ENCODE data around the gene TMEM119. TPM values are rescaled to one million over a fixed set of nuclear protein-coding genes. Genes with fewer than 3 reads are reported as not detected.

The TMEM119 gene
- total and polyA plus RNA-seq, 2 experiments from 2014 or later: 54.4 to 69.7 TPM

GRCh38 chr12:108635997-108636808 is 38.3 kb upstream of the TMEM119 start:
- Histone ChIP-seq H3K79me2 (no peaks in the 10 kb centered on the region), H4K20me1 (ENCODE audit: insufficient read depth, poor library complexity, severe bottlenecking) (no peaks in the 10 kb centered on the region), H3K27ac (no peak overlapping the region), H3K36me3 (replicated peaks; ENCODE audit: insufficient read depth, low read depth) (no peaks in the 10 kb centered on the region), H2AFZ (no peak overlapping the region), H3K4me2 (no peak overlapping the region), H3K9me3 (ENCODE audit: low read depth) (no peaks in the 10 kb centered on the region), H3K4me3 (no peak overlapping the region), H3K4me1 (ENCODE audit: insufficient read depth) (peaks cover 16% of the 10 kb centered on the region), H3K9me2 (replicated peaks; ENCODE audit: insufficient read depth) (no peaks in the 10 kb centered on the region), H3K27me3 (no peaks in the 10 kb centered on the region)
- TF ChIP-seq, protein P1, sequence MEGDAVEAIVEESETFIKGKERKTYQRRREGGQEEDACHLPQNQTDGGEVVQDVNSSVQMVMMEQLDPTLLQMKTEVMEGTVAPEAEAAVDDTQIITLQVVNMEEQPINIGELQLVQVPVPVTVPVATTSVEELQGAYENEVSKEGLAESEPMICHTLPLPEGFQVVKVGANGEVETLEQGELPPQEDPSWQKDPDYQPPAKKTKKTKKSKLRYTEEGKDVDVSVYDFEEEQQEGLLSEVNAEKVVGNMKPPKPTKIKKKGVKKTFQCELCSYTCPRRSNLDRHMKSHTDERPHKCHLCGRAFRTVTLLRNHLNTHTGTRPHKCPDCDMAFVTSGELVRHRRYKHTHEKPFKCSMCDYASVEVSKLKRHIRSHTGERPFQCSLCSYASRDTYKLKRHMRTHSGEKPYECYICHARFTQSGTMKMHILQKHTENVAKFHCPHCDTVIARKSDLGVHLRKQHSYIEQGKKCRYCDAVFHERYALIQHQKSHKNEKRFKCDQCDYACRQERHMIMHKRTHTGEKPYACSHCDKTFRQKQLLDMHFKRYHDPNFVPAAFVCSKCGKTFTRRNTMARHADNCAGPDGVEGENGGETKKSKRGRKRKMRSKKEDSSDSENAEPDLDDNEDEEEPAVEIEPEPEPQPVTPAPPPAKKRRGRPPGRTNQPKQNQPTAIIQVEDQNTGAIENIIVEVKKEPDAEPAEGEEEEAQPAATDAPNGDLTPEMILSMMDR (IDR thresholded peaks at IDR 0.05; ENCODE audit: poor library complexity): no peak
- TF ChIP-seq EZH2 (IDR thresholded peaks at IDR 0.05; ENCODE audit: borderline replicate concordance): no peak
- TF ChIP-seq EZH2phosphoT487 (IDR thresholded peaks at IDR 0.05; ENCODE audit: low read depth, severe bottlenecking, unreplicated experiment): no peak
- DNase-seq (ENCODE audit: low spot score): no peak
- WGBS (ENCODE audit: low lambda C conversion rate, missing lambda C conversion rate): 90% methylated on average over 6 of the region's 6 CpGs

GRCh38 chr12:108635201-108635996 is 37.5 kb upstream of the TMEM119 start:
- Histone ChIP-seq H4K20me1 (ENCODE audit: insufficient read depth, poor library complexity, severe bottlenecking) (no peaks in the 10 kb centered on the region), H3K9me2 (replicated peaks; ENCODE audit: insufficient read depth) (no peaks in the 10 kb centered on the region), H3K9me3 (ENCODE audit: low read depth) (no peaks in the 10 kb centered on the region), H2AFZ (no peak overlapping the region), H3K4me2 (no peak overlapping the region), H3K36me3 (replicated peaks; ENCODE audit: insufficient read depth, low read depth) (no peaks in the 10 kb centered on the region), H3K4me3 (no peak overlapping the region), H3K4me1 (ENCODE audit: insufficient read depth) (peaks cover 17% of the 10 kb centered on the region), H3K79me2 (no peaks in the 10 kb centered on the region), H3K27ac (no peak overlapping the region), H3K27me3 (no peaks in the 10 kb centered on the region)
- 46% methylated on average over 15 of the region's 15 CpGs for WGBS (ENCODE audit: low lambda C conversion rate, missing lambda C conversion rate)
- TF ChIP-seq, protein P1 (IDR thresholded peaks at IDR 0.05; ENCODE audit: poor library complexity): no peak
- no peak for TF ChIP-seq EZH2 (IDR thresholded peaks at IDR 0.05; ENCODE audit: borderline replicate concordance)
- TF ChIP-seq EZH2phosphoT487 (IDR thresholded peaks at IDR 0.05; ENCODE audit: low read depth, severe bottlenecking, unreplicated experiment): no peak
- no peak for DNase-seq (ENCODE audit: low spot score)

DNA sequence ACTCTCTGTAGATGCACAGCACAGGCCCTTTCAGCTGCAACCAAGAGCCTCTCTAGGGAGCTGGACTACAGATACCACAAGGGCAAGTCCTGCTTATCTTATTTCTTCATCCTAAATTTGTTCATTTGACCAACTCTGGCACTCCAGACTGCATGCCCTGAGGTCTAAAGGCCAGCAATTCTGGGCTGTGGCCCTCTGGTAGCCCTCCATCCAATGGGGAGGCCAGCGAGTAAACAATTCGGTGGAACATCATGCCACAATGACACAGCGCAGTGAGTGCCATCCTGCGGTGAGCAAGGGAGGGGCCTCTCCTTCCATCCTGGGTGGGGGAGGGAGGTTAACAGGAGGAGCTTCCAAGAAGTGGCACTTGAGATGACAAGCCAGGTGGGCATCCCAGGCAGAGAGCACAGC is 36.5 kb upstream of the TMEM119 start:
- H3K4me1 ChIP-seq (ENCODE audit: insufficient read depth): peaks cover 25% of the 10 kb centered on the region
- no peak overlapping the region for H3K4me3 ChIP-seq
- H2AFZ ChIP-seq: no peak overlapping the region
- H3K36me3 ChIP-seq (replicated peaks; ENCODE audit: insufficient read depth, low read depth): no peaks in the 10 kb centered on the region
- H3K9me3 ChIP-seq (ENCODE audit: low read depth): no peaks in the 10 kb centered on the region
- TF ChIP-seq, protein P1 (IDR thresholded peaks at IDR 0.05; ENCODE audit: poor library complexity): no peak
- no peak for TF ChIP-seq EZH2phosphoT487 (IDR thresholded peaks at IDR 0.05; ENCODE audit: low read depth, severe bottlenecking, unreplicated experiment)
- TF ChIP-seq EZH2 (IDR thresholded peaks at IDR 0.05; ENCODE audit: borderline replicate concordance): no peak
- WGBS (ENCODE audit: low lambda C conversion rate, missing lambda C conversion rate): 86% methylated on average over 4 of the region's 4 CpGs
- H3K27me3 ChIP-seq: no peaks in the 10 kb centered on the region
- no peak for DNase-seq (ENCODE audit: low spot score)
- H3K9me2 ChIP-seq (replicated peaks; ENCODE audit: insufficient read depth): no peaks in the 10 kb centered on the region
- no peaks in the 10 kb centered on the region for H4K20me1 ChIP-seq (ENCODE audit: insufficient read depth, poor library complexity, severe bottlenecking)
- H3K4me2 ChIP-seq: no peak overlapping the region
- no peaks in the 10 kb centered on the region for H3K79me2 ChIP-seq
- no peak overlapping the region for H3K27ac ChIP-seq
